ENCODE measurements around the gene RBM12.
"Not testable (repeated sequence)": the region's sequence is repeated elsewhere in the genome, so short reads cannot be mapped to it uniquely, and the experiment has no call there.

DNA sequence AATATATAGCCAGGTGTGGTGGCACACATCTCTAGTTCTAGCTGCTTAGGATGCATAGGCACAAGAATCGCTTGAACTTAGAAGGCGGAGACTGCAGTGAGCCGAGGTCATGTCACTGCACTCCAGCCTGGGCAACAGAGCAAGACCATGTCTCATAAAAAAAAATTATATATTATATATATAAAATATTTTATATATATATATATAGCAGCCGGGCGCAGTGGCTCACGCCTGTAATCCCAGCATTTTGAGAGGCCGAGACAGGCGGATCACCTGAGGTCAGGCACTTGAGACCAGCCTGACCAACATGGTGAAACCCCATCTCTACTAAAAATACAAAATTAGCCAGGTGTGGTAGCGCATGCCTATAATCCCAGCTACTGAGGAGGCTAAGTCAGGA lies 20.7 kb upstream of the RBM12 start:
- not testable (repeated sequence) for TF ChIP-seq EZH2 (IDR thresholded peaks at IDR 0.05; ENCODE audit: insufficient read depth, poor library complexity, severe bottlenecking); EZH2phosphoT487 (IDR thresholded peaks at IDR 0.05; ENCODE audit: insufficient read depth, low read depth)
